Measurements from ENCODE around the gene SCD5.

- TF ChIP-seq, protein P1, sequence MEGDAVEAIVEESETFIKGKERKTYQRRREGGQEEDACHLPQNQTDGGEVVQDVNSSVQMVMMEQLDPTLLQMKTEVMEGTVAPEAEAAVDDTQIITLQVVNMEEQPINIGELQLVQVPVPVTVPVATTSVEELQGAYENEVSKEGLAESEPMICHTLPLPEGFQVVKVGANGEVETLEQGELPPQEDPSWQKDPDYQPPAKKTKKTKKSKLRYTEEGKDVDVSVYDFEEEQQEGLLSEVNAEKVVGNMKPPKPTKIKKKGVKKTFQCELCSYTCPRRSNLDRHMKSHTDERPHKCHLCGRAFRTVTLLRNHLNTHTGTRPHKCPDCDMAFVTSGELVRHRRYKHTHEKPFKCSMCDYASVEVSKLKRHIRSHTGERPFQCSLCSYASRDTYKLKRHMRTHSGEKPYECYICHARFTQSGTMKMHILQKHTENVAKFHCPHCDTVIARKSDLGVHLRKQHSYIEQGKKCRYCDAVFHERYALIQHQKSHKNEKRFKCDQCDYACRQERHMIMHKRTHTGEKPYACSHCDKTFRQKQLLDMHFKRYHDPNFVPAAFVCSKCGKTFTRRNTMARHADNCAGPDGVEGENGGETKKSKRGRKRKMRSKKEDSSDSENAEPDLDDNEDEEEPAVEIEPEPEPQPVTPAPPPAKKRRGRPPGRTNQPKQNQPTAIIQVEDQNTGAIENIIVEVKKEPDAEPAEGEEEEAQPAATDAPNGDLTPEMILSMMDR (conservative IDR thresholded peaks at IDR 0.05; ENCODE audit: low read depth in 2 of 2) = no peak
- TF ChIP-seq EZH2 (IDR thresholded peaks at IDR 0.05; ENCODE audit: low read depth, unreplicated experiment) (no peak), POLR2AphosphoS5 (IDR thresholded peaks at IDR 0.05; ENCODE audit: low read depth) (no peak)
- TF ChIP-seq, protein P2, sequence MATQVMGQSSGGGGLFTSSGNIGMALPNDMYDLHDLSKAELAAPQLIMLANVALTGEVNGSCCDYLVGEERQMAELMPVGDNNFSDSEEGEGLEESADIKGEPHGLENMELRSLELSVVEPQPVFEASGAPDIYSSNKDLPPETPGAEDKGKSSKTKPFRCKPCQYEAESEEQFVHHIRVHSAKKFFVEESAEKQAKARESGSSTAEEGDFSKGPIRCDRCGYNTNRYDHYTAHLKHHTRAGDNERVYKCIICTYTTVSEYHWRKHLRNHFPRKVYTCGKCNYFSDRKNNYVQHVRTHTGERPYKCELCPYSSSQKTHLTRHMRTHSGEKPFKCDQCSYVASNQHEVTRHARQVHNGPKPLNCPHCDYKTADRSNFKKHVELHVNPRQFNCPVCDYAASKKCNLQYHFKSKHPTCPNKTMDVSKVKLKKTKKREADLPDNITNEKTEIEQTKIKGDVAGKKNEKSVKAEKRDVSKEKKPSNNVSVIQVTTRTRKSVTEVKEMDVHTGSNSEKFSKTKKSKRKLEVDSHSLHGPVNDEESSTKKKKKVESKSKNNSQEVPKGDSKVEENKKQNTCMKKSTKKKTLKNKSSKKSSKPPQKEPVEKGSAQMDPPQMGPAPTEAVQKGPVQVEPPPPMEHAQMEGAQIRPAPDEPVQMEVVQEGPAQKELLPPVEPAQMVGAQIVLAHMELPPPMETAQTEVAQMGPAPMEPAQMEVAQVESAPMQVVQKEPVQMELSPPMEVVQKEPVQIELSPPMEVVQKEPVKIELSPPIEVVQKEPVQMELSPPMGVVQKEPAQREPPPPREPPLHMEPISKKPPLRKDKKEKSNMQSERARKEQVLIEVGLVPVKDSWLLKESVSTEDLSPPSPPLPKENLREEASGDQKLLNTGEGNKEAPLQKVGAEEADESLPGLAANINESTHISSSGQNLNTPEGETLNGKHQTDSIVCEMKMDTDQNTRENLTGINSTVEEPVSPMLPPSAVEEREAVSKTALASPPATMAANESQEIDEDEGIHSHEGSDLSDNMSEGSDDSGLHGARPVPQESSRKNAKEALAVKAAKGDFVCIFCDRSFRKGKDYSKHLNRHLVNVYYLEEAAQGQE (IDR thresholded peaks at IDR 0.05; ENCODE audit: unreplicated experiment) = no peak
Measured at GRCh38 chr4:82678051-82678450, 120.5 kb downstream of the SCD5 start.

All from GM23338 (cell line).